Measurements from ENCODE around the gene RASSF9.

Gene RASSF9

DNA sequence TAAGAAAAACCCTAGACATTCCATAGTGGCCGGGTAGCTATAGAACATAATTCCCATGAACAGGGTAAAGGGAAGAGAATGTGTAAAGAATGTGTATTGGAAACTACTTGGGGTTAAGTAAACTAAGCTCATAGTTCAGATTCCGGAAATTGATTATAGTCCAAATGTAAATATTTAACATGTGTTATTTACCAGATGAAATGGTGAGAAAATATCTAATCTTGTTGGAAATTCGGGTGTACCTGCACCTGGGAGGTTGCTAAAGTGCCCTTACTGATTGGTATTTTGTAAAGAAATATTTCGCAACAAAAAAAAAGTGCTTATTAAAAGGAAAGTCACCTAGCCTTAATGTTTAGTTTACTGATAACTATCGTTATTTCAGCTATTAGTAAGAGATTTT, 14.4 kb downstream of the RASSF9 start:
- no peak for DNase-seq (ENCODE audit: low read depth in 1 of 2, low spot score in 1 of 2)

DNA sequence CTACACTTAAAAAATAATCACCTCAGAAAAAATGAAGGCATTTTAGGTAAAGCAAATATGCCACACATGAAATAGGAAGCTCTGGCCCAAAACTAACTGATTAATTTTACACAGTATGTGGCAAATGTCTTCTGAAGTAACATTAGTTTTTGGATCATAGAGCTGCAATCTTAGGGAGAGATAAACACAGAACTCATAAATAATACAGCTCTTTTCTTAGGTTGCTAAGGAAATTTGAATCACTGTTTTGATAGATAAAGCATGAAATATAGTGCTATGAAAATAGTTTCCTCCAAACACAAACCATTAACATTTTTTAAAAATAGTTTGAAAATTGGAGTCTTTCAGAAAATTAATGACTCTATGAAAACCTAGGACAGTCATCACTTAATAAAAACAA, 15.0 kb downstream of the RASSF9 start:
- no peak for DNase-seq (ENCODE audit: low read depth in 1 of 2, low spot score in 1 of 2)

DNA sequence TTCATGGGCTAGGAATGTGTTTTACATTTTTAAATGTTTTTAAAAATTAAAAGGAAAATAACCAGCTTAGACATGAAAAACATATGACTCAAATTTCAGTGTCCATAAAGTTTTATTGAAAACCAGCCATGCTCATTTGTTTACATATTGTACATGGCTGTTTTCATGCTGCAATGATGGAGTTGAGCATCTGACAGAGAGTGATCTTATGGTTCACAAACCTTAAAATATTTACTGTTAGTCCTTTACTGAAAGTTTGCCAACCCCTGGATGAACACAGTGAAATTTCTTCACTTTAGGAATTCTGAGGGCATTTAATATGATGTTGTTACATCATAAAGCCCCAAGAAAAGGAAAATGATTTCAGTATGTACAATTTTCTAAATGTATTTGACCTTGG, 16.1 kb downstream of the RASSF9 start:
- DNase-seq (ENCODE audit: low read depth in 1 of 2, low spot score in 1 of 2) = no peak

DNA sequence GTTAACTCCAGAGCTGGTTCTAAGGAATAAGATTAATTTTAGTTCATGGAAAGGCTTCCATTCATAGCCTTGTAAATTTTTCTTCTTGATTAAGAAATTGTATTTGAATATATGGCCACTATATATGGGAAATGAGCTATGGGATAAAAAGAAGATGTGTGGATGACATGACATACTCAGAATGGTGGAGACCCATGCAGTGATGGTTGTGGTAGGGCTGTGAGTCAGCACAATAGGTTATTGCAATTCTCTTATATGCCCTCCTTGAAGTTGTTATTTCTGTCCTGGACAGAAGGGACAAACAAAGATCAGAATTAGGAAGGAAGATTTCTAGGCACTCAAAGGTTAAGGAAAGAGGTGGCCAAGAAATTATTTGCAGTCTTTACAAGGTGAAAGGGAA, 21.5 kb downstream of the RASSF9 start:
- DNase-seq (ENCODE audit: low read depth in 1 of 2, low spot score in 1 of 2) = no peak

DNA sequence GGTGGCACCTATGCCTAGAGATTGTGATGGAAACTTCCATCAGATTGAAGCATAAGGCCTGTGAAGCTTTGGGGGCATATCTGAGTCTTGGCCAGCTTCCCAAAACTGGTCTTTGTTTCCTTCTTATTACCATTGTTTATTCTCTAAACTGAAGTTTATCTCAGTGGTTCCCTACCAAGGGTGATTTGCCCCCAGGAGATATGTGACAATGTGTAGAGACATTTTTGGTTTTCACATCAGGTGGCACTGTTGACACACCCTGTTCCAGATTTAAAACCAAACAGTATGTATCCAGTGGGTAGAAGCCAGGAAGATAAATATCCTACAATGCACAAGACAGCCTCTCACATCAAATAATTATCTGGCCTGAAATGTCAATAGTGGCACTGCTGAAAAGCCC, 22.1 kb downstream of the RASSF9 start:
- no peak for DNase-seq (ENCODE audit: low read depth in 1 of 2, low spot score in 1 of 2)

DNA sequence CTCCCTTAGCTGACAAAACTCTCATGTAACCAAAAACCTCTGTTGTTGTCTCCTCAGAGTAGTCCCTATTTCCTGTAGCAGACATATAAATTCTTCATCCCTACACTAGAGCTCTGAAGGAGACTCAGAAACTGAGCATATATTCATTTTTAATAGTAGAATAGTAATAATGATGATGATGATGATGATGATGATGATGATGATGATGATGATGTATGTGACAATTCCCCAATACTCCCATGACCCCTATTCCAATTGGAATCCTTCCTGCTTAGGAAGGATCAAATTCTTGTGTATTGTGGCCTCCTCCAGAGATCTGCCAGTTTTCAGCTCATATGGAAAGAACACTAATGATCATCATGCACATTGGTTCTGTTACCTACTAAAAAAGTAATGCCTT, 26.7 kb downstream of the RASSF9 start:
- no peak for DNase-seq (ENCODE audit: low read depth in 1 of 2, low spot score in 1 of 2)

DNA sequence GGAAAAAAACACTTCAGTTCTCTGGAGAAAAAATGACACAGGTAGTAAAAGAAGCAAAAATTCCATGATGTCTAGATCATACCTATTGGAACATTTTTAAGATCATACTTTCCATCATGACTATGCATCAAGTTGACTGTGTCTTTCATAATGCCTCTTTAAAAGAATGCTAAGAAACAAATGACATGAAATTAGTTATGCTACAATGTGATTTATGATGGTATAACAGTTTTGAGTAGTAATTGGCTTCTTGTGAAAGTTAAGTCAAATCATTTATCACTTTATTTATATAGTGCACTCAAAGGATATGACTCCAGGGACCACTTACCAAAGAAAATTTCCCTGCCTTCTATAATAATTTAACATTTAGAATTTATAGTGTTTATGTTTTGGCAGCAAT, 28.5 kb downstream of the RASSF9 start:
- no peak for DNase-seq (ENCODE audit: low read depth in 1 of 2, low spot score in 1 of 2)

DNA sequence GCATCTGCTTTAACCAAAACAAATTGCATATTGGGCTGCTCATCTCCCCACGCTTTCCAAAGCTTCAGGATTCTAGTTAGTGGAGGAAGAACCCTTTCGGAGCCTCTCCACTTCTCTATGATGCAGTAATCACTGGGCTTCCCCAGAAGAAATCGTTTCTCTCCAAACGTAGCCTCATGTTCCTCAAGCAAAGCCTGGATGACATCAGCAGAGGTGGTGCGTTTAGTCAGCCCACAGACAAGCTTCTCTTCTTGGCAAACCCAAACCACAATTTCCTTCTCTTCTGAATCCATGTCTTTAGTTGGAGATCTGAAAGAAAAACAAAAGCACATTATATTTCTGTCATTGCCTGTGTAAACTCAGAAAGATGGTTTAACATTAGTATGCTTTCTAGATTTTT, 30.6 kb downstream of the RASSF9 start:
- no peak for DNase-seq (ENCODE audit: low read depth in 1 of 2, low spot score in 1 of 2)

DNA sequence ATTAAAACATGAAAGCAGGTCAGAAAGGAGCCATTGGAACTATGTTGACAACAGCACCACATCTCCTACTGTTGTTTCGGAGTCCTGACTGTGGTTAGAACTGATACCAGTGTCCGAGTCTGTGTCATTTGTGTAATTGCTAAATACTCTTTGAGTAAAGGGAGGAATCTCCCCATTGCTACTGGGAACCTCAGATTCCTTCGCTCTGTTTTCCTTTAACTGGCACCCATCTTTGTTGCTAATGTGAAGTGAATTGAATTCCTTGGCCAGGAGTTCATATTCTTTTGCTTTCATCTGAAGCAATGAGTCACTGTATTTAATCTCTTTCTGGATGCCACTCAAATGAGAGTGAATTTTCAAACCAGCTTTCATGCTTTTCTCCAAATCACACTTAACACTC, 31.5 kb downstream of the RASSF9 start:
- DNase-seq (ENCODE audit: low read depth in 1 of 2, low spot score in 1 of 2) = no peak

DNA sequence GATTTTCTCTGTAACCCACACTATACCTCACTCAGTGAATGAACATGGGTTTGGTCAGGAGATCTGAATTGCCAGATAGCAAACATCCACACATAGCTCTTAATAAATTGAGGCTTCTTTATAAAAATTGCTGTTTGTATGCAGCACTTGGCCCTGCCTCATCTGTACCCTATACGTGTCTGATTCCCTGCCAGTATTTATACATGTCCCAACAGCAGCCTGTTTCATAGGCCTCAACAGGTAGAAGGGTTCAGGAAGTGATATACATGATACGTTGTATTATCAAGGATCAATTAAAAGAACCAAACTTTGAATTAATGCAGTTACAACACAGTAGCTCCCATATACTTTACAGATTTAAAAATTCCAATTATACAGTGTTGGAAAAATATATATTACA, 32.3 kb downstream of the RASSF9 start:
- DNase-seq (ENCODE audit: low read depth in 1 of 2, low spot score in 1 of 2) = no peak

DNA sequence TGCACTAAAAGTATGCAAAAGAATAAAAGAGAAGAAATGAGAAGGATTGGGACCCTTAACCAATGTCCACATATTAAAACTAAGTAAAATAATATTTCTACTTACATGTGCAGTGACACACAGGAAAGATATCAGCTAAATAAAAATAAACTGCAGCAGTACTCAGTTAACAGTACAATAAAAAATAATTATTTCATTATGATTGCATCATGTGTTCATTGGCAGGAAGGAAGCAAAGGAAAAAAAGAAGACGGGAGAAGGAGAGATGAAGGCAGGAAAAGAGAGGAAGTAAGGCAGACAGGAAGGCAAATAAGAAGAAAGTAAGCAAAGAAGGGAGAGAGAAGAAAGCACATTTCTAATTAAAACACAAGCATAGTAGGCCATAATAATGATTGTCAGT, 33.0 kb downstream of the RASSF9 start:
- DNase-seq (ENCODE audit: low read depth in 1 of 2, low spot score in 1 of 2) = no peak

DNA sequence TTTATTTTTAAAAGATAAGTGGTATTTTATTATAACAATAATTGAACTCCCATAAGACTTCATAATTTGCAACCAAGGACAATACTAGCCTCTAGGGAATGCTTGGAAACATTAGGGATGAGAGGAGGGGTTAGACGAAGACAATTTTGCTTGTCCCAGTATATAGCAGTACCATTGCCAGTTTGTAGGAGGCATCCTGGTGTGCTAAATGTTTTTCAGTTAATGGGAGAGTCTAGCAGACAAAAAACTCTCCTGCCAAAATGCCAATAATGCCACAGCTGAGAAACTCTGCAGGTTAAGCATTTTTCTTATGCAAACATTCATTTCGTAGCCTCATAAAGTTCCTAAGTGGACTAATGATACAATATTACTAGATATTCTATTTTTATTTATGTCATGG, 38.1 kb downstream of the RASSF9 start:
- no peak for DNase-seq (ENCODE audit: low read depth in 1 of 2, low spot score in 1 of 2)

DNA sequence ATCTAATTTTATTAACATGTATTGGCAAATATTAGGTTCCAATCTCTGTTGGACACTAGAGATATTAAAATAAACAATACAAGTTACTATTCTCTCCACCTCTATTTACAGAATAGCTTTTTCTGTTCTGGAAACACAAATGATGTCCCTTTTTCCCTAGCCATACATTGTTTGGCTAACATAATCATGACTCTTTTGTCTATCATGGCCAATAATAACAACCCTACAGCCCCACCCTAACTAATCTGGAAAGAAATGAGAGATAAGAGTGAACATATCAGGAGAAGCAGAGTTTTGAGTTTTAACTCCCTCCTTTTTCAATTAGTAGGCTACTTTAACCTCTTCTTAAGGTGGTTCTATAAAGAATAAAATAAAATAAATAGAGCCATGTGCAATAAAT, 40.2 kb downstream of the RASSF9 start:
- no peak for DNase-seq (ENCODE audit: low read depth in 1 of 2, low spot score in 1 of 2)

DNA sequence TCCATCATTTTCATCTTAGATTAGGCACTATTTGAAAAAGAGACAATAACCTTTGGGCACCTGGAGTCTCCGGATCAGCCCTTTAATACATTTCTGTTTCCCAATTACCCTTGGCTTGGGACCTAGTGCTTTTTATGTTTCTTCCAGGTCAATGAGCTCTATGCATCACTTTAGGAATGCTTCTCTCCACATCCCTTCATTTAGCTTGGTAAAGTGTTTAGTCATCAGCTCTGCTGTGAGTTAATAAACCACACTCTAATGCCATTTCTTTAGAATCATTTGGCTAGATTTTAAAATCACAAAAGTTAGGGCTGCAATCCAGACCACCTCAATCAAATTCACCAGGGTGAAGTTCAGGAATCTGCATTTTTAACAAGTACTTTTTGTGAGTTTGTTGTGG, 41.7 kb downstream of the RASSF9 start:
- DNase-seq (ENCODE audit: low read depth in 1 of 2, low spot score in 1 of 2) = no peak

DNA sequence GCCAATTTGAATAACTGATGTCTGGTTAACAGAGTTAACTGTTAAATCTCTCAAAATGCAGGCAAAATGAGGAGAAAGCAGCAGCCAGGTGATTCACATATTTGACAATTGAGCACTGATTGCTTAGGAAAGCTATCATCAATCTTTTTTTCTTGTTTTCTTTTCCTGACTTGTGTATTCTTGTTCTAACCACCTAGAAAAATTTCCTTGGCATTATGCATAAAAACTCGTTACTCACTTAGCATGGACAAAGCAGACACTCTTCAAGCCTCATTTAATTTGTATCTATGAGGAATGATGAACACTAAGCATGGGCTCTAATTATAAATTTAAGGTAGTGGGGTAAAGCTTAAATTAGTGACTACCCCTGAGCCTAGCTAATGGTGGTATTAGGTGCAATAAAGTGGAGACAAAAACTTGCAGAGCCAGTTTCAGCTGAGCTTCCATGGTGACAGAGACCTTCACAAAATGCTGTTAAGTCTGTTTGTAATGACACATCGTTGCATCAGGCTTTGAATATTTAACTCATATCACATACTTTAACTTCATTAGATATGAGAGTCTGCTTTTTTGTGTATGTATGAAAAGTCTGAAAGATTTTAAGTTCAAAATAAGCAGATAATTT, 52.0 kb downstream of the RASSF9 start:
- no peak for DNase-seq (ENCODE audit: low read depth in 1 of 2, low spot score in 1 of 2)

DNA sequence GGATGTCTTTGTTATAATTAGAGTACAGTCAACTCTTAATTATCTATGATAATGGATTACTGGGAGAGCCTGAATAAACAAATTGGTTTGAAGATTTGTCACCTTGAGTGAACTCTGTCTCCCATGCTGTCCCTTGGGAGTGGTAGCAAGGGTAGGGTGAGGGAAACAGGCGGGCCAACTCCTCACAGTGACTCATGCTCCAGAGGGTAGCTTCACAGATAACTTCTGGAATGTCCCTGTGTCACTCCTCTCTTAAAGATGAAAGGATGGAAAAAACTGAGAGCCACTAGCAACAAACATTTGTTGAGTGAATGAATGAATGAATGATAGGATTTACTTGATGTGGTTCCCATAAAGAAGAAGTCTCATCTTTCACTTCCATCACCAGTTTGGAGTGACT, 53.5 kb downstream of the RASSF9 start:
- no peak for DNase-seq (ENCODE audit: low read depth in 1 of 2, low spot score in 1 of 2)

DNA sequence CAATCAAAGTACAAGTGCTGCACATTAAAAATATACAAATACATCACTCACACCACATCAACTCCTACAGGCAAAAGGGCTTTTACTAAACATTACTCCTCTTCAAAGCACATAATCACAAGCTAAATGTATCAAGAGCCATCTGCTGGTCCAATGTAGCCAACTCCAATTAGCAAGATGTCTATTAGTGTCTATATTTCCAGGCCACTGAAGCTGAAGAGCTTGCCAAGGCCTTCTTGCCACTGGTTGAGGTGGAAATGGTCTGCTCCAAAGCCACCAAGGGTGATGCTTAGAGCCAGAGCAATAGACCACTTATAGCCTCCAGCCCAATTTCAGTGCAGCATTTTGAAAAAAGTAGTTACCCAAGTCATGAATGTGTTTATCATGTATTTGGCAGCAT, 54.4 kb downstream of the RASSF9 start:
- DNase-seq (ENCODE audit: low read depth in 1 of 2, low spot score in 1 of 2) = no peak

DNA sequence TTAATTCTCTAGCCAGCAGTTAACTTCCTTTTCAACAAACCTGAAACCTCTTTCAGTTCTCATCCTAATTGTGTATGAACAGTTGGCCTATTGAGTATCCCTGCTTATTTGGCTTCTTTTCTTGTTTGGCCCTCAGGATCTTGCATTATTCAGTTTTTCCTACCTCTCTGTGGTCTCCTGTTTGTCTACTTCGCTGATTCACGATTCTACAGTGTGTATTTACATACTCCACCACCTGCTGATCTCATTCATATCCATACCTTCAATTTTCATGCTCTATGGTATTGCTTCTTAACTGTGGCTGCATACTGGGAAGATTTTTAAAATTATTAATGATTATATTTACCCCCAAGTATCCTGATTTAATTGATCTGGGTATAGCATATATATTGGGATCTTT, 56.4 kb downstream of the RASSF9 start:
- no peak for DNase-seq (ENCODE audit: low read depth in 1 of 2, low spot score in 1 of 2)

DNA sequence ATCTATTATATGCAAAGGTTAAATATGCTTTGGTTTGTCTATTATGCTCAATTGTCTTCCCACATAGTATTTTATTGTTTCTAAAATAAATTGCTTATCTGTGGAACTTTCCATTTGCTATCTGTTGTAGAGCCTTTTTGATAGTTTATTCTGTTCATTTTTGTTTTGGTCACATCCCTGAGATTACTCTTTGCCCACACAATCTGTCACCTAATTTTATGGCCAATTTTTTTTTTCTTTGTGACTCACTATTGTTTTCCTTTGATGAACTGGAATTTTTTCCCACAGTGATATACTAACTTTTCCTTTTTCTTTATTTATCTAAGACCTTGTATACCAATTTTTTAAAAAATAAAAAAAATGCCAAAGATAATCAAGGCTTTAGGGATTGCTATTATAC, 61.1 kb downstream of the RASSF9 start:
- no peak for DNase-seq (ENCODE audit: low read depth in 1 of 2, low spot score in 1 of 2)

DNA sequence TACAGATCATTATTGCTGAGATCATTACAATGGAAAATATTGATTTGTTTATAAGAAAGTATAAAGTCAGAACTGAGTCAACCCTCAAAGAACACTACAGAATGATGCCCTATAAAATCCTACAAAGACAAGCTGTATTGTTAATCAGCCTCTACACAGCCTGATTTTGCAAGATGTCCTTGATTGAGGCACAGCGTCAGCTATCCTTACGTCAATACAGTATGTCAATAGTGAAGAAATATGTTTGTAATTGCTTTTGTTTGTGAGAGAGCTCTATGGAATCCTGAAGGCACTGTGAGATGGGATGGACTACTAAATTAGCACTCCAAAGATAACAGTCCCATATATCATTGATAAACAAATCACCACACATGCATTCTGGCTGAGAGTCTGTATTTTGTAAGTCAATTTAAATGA, 70.7 kb downstream of the RASSF9 start:
- DNase-seq (ENCODE audit: low read depth in 1 of 2, low spot score in 1 of 2) = no peak

DNA sequence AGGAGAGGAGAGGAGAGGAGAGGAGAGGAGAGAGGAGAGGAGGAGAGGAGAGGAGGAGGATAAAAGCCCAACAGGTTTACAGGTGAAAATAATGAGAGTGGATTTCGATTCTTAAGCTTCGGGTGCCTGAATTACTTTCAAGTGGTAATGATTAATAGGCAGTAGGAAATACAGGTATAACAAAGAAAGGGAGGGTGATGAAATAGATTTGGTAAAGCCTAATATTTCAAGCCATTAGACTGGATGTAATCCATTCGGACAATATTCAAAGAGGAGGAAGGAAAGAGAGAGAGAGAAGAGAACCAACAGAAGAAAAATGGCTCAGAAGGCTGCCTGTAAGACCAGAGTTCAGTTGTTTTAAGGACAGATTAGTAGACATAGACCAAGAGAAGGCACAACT, 76.6 kb downstream of the RASSF9 start:
- no peak for DNase-seq (ENCODE audit: low read depth in 1 of 2, low spot score in 1 of 2)

DNA sequence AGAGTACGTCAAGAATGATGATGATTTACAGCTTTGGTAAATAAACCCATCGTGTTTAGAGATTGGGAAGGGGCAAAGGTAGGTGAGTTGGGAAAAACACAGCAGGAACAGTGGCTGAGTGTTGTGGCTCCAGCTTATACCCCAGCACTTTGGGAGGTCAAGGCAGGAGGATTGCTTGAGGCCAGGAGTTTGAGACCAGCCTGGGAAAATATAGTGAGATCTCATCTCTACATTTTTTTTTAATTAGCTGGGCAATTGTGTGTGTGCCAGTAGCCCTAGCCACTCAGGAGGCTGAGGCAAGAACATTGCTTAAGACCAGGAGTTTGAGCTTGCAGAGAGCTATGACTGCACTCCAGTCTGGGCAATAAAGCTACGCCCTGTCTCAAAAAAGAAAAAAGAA, 77.1 kb downstream of the RASSF9 start:
- DNase-seq (ENCODE audit: low read depth in 1 of 2, low spot score in 1 of 2) = no peak

DNA sequence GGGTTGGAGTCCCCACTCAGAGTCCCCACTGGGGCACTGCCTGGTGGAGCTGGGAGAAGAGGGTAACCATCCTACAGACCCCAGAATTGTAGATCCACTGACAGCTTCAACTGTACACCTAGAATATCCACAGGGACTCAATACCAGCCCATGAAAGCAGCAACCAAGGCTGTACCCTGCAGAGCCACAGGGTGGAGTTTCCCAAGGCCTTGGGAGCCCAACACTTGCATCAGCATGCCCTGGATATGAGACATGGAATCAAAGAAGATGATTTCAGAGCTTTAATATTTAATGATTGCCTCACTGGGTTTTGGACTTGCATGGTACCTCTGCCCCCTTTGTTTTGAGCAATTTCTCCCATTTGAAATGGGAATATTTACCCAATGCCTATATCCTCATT, 80.4 kb downstream of the RASSF9 start:
- no peak for DNase-seq (ENCODE audit: low read depth in 1 of 2, low spot score in 1 of 2)
